ENCODE data around the gene GALNT17. TPM values are rescaled to one million over a fixed set of nuclear protein-coding genes. Genes with fewer than 3 reads are reported as not detected.

Gene GALNT17
- total RNA-seq, 1 donor from 2014 or later = 3.9 TPM

GRCh38 chr7:71595176-71595575, 463.2 kb downstream of the GALNT17 start:
- H3K4me3 Mint-ChIP-seq (ENCODE audit: low read depth) = no peak overlapping the region
- no peak for DNase-seq (ENCODE audit: low spot score, unreplicated experiment)
- no peak overlapping the region for H3K27ac Mint-ChIP-seq
- TF ChIP-seq, protein P1, sequence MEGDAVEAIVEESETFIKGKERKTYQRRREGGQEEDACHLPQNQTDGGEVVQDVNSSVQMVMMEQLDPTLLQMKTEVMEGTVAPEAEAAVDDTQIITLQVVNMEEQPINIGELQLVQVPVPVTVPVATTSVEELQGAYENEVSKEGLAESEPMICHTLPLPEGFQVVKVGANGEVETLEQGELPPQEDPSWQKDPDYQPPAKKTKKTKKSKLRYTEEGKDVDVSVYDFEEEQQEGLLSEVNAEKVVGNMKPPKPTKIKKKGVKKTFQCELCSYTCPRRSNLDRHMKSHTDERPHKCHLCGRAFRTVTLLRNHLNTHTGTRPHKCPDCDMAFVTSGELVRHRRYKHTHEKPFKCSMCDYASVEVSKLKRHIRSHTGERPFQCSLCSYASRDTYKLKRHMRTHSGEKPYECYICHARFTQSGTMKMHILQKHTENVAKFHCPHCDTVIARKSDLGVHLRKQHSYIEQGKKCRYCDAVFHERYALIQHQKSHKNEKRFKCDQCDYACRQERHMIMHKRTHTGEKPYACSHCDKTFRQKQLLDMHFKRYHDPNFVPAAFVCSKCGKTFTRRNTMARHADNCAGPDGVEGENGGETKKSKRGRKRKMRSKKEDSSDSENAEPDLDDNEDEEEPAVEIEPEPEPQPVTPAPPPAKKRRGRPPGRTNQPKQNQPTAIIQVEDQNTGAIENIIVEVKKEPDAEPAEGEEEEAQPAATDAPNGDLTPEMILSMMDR (IDR thresholded peaks at IDR 0.05; ENCODE audit: unreplicated experiment) = no peak
- no peaks in the 10 kb centered on the region for H3K36me3 Mint-ChIP-seq (ENCODE audit: insufficient read depth)
- H3K9me3 Mint-ChIP-seq (ENCODE audit: low read depth) = no peaks in the 10 kb centered on the region
- peaks cover 2% of the 10 kb centered on the region for H3K27me3 Mint-ChIP-seq
- no peaks in the 10 kb centered on the region for H3K4me1 Mint-ChIP-seq (ENCODE audit: low read depth)

- DNase-seq (ENCODE audit: low spot score, unreplicated experiment) = no peak
- no peaks in the 10 kb centered on the region for H3K9me3 Mint-ChIP-seq (ENCODE audit: low read depth)
- TF ChIP-seq, protein P1 (IDR thresholded peaks at IDR 0.05; ENCODE audit: unreplicated experiment) = no peak
- H3K27ac Mint-ChIP-seq = no peak overlapping the region
- H3K4me1 Mint-ChIP-seq (ENCODE audit: low read depth) = peaks cover 2% of the 10 kb centered on the region
- H3K36me3 Mint-ChIP-seq (ENCODE audit: insufficient read depth) = no peaks in the 10 kb centered on the region
- peaks cover 2% of the 10 kb centered on the region for H3K27me3 Mint-ChIP-seq
- no peak overlapping the region for H3K4me3 Mint-ChIP-seq (ENCODE audit: low read depth)
Observed at GRCh38 chr7:71598553-71598952, 466.6 kb downstream of the GALNT17 start.

- TF ChIP-seq, protein P1 (IDR thresholded peaks at IDR 0.05; ENCODE audit: unreplicated experiment) = no peak
- Mint-ChIP-seq H3K27ac (no peak overlapping the region), H3K4me3 (ENCODE audit: low read depth) (no peak overlapping the region), H3K27me3 (peaks cover 3% of the 10 kb centered on the region), H3K4me1 (ENCODE audit: low read depth) (peaks cover 2% of the 10 kb centered on the region), H3K36me3 (ENCODE audit: insufficient read depth) (no peaks in the 10 kb centered on the region), H3K9me3 (ENCODE audit: low read depth) (no peaks in the 10 kb centered on the region)
- no peak for DNase-seq (ENCODE audit: low spot score, unreplicated experiment)
Observed at GRCh38 chr7:71601851-71602250, 469.9 kb downstream of the GALNT17 start.

- peaks cover 16% of the 10 kb centered on the region for H3K27me3 Mint-ChIP-seq
- H3K27ac Mint-ChIP-seq = no peak overlapping the region
- H3K36me3 Mint-ChIP-seq (ENCODE audit: insufficient read depth) = no peaks in the 10 kb centered on the region
- no peak for DNase-seq (ENCODE audit: low spot score, unreplicated experiment)
- peaks cover 2% of the 10 kb centered on the region for H3K4me1 Mint-ChIP-seq (ENCODE audit: low read depth)
- H3K9me3 Mint-ChIP-seq (ENCODE audit: low read depth) = peaks cover 8% of the 10 kb centered on the region
- H3K4me3 Mint-ChIP-seq (ENCODE audit: low read depth) = no peak overlapping the region
- TF ChIP-seq, protein P1 (IDR thresholded peaks at IDR 0.05; ENCODE audit: unreplicated experiment) = no peak
Observed at GRCh38 chr7:71604818-71605414, 473.0 kb downstream of the GALNT17 start.

- TF ChIP-seq, protein P1 (IDR thresholded peaks at IDR 0.05; ENCODE audit: unreplicated experiment) = no peak
- Mint-ChIP-seq H3K27ac (no peak overlapping the region), H3K27me3 (peaks cover 45% of the 10 kb centered on the region), H3K4me3 (ENCODE audit: low read depth) (no peak overlapping the region), H3K36me3 (ENCODE audit: insufficient read depth) (no peaks in the 10 kb centered on the region), H3K9me3 (ENCODE audit: low read depth) (peaks cover 8% of the 10 kb centered on the region), H3K4me1 (ENCODE audit: low read depth) (peaks cover 14% of the 10 kb centered on the region)
- no peak for DNase-seq (ENCODE audit: low spot score, unreplicated experiment)
Observed at GRCh38 chr7:71611986-71612385, 480.0 kb downstream of the GALNT17 start.

Data from progenitor cell of endocrine pancreas (in vitro differentiated cells).